Measurements from ENCODE around the gene NFASC.

Gene NFASC

GRCh38 chr1:204929487-204930154, 59.0 kb downstream of the NFASC start:
- DNase-seq, result no peak

GRCh38 chr1:204930155-204930523, 59.5 kb downstream of the NFASC start:
- no peak for DNase-seq

- no peak for DNase-seq
Measured at GRCh38 chr1:204931313-204931712, 60.7 kb downstream of the NFASC start.

GRCh38 chr1:204931768-204932572, 61.3 kb downstream of the NFASC start:
- DNase-seq, result no peak

GRCh38 chr1:204932573-204932909, 61.9 kb downstream of the NFASC start:
- no peak for DNase-seq

GRCh38 chr1:204935155-204935554, 64.5 kb downstream of the NFASC start:
- DNase-seq, result no peak

DNA sequence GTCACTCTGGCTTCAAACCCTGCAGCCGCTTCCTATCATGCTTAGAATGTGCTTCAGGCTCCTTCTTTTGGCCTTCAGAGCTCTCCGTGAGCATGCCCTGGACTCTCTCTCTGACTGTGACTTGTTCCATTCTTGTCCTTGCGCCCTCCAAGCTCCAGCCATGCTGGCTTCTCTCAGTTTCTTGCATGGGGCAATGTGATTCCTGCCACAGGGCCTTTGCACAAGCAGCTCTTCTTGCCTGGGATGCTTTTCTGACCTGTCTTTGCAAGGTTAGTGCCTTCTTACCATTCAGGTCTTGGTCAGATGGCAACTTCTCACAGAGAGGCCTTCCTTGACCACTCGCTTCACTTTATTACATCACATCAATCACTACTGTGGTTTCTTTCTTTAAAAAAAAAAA, 66.1 kb downstream of the NFASC start:
- DNase-seq, result no peak

- DNase-seq, result no peak
Measured at GRCh38 chr1:204937901-204938300, 67.2 kb downstream of the NFASC start.

- DNase-seq, result no peak
Measured at GRCh38 chr1:204940591-204940990, 69.9 kb downstream of the NFASC start.

DNA sequence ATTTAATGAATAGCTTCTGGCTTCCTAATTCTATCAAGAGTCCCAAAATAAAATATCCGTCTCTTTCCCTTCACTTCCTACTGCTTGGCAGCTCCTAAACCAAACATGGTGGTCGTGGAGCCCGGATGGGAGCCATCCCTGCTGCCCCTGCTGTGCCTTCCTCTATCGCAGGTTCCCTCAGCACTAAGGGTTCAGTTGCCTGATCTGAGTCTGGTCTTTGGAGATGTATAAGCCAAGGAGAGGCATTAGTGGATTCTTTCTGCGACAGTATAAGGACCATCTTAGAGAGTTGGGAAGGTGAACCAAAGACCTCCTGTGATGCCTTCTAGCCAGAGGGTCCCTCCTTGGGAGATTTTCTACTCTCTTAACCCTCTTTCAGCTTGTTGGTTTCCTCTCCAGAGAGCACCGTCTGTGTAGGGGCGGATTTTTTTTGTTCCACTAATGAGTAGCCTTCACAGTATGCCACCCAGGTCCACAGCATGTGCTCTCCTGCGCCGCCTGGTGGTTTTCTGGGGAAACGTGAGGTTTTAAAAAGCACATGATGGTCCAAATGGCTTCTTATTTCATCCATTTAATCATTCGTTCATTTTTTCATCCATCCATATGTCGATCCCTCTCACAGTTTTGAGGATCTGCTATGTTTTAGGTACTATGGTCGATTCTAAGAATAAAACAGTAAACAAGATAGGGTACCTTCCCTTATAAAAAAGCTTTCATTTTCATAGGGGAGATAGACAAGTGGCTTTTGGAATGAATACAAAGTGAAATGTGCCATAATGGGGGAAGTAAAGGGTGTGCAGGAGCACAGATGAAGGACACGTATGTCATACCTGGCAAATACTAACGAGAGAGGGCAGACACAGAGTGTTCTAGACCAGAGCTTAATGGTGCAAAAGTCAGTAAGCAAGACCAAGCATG, 71.0 kb downstream of the NFASC start:
- peak; percentile 35 for DNase-seq

DNA sequence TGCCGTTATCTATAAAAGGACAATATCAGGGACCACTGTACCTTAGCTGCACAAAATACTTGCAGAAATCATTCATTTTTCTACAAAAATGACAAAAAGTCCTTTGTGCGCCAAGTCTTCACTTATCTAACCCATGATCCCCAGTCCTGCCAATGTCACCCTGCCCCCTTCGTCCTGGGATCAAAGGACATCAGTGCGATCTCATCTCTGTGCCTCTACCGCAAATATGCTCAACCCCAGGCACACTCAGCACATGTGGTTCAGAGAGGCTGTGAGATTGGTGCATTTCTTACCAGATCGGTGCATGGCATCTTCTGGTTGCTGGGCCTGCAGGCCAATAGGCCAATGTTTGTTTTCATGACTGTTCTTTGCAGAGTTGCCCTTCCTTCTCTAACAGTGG, 72.8 kb downstream of the NFASC start:
- DNase-seq, result no peak

DNA sequence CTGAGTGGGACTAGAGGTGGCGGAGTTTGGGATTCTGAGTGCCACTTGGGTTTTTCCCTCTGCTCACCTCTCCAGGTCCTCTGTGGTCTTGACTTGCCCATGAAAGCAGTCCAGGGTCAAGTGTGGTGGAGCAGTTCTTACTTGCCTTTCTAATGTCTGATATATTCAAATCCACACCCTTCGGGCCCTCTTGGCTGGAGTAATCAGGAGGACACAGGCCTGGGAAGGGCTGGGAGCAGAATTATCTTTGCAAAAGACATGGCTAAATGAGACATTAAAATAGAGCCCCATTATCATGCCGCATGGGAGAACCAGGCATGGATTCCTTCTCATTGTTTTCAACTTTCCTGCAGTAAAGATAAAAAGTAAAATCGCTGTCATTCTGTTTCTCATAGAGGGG, 74.0 kb downstream of the NFASC start:
- no peak for DNase-seq

- DNase-seq, result no peak
Measured at GRCh38 chr1:204945565-204945977, 74.9 kb downstream of the NFASC start.

DNA sequence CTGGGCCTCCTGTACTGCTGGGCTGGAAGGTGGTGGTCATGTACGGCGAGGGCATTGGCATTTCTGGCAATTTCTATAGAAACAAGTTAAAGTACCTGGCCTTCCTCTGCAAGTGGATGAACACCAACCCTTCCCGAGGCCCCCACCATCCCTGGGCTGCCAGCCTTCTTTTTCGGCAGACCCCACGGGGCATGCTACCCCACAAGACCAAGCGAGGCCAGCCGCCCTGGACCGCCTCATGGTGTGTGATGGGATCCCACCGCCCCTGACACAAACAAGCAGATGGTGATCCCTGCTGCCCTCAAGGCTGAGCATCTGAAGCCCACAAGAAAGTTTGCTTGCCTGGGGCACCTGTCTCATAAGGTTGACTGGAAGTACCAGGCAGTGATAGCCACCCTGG, 76.0 kb downstream of the NFASC start:
- DNase-seq, result no peak

GRCh38 chr1:204947338-204947737, 76.7 kb downstream of the NFASC start:
- DNase-seq, result no peak

- DNase-seq, result no peak
Measured at GRCh38 chr1:204947747-204948146, 77.1 kb downstream of the NFASC start.

- no peak for DNase-seq
Measured at GRCh38 chr1:204950353-204951001, 79.8 kb downstream of the NFASC start.

- no peak for DNase-seq
Measured at GRCh38 chr1:204958317-204959307, 88.0 kb downstream of the NFASC start.

DNA sequence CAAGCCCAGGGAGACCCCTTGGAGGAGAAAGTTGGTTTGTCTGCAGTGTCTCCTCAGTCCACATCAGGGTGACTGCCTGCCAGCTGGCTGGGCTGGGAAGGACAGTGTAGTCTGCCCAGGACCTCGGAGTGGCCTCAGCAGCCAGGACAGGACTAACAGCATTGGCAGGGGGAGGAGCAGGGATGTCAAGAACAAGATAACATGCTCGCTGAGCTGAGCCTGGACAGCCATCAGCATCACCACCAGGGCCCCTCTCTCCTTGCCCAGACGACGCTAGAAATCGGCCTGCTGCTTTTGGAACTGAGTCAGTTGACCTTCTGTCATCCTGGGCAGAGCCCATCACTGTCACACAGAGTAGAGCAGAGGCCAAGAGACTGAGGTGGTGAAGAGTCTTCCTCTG, 88.7 kb downstream of the NFASC start:
- no peak for DNase-seq

DNA sequence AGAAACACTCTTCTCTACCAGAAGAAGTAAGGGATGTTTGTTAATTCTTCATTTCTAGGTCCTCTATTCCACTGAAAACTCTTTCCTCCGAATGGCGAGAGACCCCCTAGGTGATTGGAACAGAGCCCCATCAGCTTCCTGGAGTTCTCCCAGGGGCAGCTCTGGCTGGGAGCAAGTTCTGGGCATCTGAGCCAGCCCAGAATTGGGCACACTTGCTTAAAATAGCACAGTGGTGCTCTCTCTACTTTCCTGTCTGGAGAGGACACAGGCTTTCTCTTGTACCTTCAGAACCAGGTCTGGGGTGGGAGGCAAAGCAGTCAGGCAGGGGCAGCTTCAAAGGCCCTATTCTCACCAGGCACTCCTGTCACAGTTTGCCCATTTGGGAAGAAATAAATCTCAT, 89.2 kb downstream of the NFASC start:
- DNase-seq, result no peak

- no peak for DNase-seq
Measured at GRCh38 chr1:204960306-204961125, 89.9 kb downstream of the NFASC start.
